C4-2B (cell line): ENCODE measurements around the gene VPS13D.

ENCODE experiments used
- H3K27ac ChIP-seq: fragments of 450-650 bp; 2 replicates; pipeline ENCODE4 v1.5.1; 2017
- CTCF ChIP-seq: fragments of 450-650 bp; conservative IDR thresholded peaks from 2 replicates; pipeline ENCODE4 v1.5.1; 2017; ENCODE audit warnings: mild to moderate bottlenecking
- ZFX ChIP-seq: fragments of 450-650 bp; IDR thresholded peaks from 2 replicates; pipeline ENCODE4 v1.6.1; 2017

The VPS13D gene

GRCh38 chr1:12369258-12369657, 139.4 kb downstream of the VPS13D start:
- no peak for TF ChIP-seq CTCF
- TF ChIP-seq ZFX, result no peak
- no peak overlapping the region for H3K27ac ChIP-seq

GRCh38 chr1:12370333-12370975, 140.6 kb downstream of the VPS13D start:
- H3K27ac ChIP-seq, result no peak overlapping the region
- TF ChIP-seq ZFX (no peak), CTCF (no peak)

- TF ChIP-seq CTCF, result no peak
- TF ChIP-seq ZFX, result no peak
- H3K27ac ChIP-seq, result no peak overlapping the region
These were observed 141.2 kb downstream of the VPS13D start for GRCh38 chr1:12371053-12371452.

GRCh38 chr1:12372180-12372579, 142.3 kb downstream of the VPS13D start:
- TF ChIP-seq ZFX, result no peak
- TF ChIP-seq CTCF, result no peak
- no peak overlapping the region for H3K27ac ChIP-seq

GRCh38 chr1:12372761-12373160, 142.9 kb downstream of the VPS13D start:
- no peak overlapping the region for H3K27ac ChIP-seq
- TF ChIP-seq ZFX (no peak), CTCF (no peak)

GRCh38 chr1:12375133-12375829, 145.5 kb downstream of the VPS13D start:
- TF ChIP-seq ZFX (no peak), CTCF (no peak)
- H3K27ac ChIP-seq, result no peak overlapping the region

- no peak overlapping the region for H3K27ac ChIP-seq
- no peak for TF ChIP-seq ZFX
- peak; percentile 35; the same call in 1 of the 2 replicates for TF ChIP-seq CTCF
These were observed 146.6 kb downstream of the VPS13D start for GRCh38 chr1:12376236-12377045.
